ENCODE data around the gene PEX11A.

Gene PEX11A

DNA sequence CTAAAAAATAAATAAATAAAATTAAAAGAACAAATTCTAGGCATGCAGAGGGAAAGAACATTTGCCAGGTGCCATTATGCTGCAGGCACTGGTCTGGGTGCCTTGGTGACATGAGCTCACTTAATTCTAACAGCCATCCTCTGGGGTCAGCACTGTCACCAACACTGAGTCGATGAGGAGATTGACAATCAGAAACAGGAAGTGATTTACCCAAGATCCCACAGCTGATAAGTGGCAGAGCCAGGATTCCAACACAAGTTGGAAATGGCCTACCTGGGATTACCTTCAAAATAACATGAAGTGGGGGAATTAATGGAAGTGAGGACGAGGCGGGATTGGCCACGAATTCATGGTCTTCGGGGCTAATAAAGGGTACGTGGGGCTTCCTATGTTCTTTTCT, 14.9 kb downstream of the PEX11A start:
- no peak for DNase-seq (ENCODE audit: low spot score)

DNA sequence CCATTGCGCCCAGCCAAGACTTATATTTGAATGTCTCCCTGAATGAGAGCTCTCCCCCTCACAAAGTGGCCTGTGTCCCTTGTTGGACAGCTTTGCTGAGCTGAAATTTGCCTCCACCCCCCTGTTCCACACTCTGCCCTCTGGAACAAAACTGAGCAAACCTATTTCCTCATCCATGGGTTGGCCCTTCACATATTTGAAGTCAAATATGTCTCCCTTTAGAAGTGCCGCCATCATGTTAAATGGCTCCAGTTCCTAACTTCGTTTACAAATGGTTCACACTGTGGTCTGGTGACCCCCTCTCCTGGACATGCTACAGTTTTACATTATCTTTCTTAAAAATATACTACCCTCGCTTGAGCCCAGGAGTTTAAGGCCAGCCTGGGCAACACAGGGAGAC, 16.0 kb downstream of the PEX11A start:
- DNase-seq (ENCODE audit: low spot score) = no peak

GRCh38 chr15:89673165-89673512, 17.4 kb downstream of the PEX11A start:
- peak; percentile 83 for DNase-seq (ENCODE audit: low spot score)

DNA sequence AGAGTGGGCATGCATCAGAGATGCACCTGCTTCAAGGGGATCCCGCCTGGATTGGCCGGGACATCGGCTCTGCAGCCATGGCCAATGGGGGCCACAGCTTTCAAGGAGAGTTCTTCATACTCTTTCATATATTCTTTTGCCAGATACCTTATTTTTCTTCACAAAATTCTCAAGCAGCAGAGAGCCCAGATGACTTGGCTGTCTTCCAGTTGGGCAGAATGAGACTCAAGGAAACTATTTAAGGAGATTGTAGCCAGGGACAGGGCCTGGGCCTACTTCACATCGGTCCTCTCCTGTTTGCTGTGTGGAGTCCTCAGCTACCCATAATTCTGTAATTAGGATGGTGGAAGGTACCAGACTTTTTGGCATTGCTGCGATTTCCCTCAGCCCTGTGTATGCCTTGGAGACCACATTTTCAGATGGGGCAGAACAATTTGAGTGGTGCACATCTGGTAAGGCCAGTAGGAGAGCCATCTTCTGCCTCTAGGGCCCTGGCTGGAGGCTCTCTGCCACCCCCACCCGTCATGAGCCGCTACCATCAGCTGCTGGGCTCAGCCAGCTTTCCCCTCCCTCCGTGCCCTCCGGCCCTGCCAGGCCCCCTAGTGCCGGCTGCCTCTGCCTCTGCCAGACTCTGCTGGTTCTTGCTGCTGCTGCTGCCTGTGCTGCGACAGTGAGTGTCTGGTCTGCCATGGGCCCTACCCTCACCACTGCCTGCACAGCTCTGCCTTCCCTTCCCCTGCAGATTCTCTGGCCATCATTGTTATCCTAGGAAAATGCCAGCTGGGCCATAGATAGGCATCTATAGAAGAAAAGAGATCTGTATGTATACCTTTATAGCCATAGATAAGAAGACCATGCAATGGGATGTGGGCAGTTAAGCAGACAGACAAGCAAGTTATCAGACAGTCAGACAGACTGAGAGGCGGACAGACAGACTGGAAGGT, 18.1 kb downstream of the PEX11A start:
- DNase-seq (ENCODE audit: low spot score) = no peak

GRCh38 chr15:89671687-89672086, 18.9 kb downstream of the PEX11A start:
- no peak for DNase-seq (ENCODE audit: low spot score)

DNA sequence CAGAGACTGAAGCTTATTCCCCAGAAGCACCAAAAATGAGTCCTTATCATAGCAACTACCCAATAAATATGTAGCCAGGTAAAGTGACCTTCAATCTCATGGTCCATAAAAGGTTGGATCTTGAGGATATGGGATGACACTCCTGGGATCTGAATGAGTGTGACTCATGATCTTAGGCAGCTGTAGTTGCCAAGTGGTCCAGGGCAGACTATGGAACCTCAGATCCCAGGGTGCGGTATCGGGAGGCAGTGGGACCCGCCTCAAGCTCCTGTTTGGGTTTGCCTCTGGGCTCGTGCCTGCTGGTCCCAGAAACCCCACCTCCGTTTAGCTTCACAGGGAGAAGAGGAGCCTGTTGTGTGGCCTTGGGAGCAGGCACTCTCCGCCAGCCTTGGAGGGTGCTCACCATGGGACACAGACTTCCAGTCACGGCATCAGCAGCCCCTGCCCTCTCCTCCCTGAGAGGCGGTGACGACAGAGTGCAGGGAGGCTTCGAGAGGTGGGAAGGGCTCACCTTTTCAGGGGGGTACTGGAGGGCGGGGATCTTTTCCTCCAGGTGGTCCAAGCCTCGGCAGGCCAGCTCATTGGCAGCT, 19.5 kb downstream of the PEX11A start:
- no peak for DNase-seq (ENCODE audit: low spot score)

- DNase-seq (ENCODE audit: low spot score) = no peak
Measured at GRCh38 chr15:89669941-89670340, 20.6 kb downstream of the PEX11A start.

- no peak for DNase-seq (ENCODE audit: low spot score)
Measured at GRCh38 chr15:89669309-89669865, 21.2 kb downstream of the PEX11A start.

GRCh38 chr15:89668171-89668570, 22.4 kb downstream of the PEX11A start:
- DNase-seq (ENCODE audit: low spot score) = no peak

- DNase-seq (ENCODE audit: low spot score) = no peak
Measured at GRCh38 chr15:89667706-89667960, 22.9 kb downstream of the PEX11A start.

- DNase-seq (ENCODE audit: low spot score) = no peak
Measured at GRCh38 chr15:89666858-89667705, 23.5 kb downstream of the PEX11A start.

GRCh38 chr15:89666184-89666857, 24.2 kb downstream of the PEX11A start:
- DNase-seq (ENCODE audit: low spot score) = no peak

GRCh38 chr15:89665449-89666181, 24.9 kb downstream of the PEX11A start:
- DNase-seq (ENCODE audit: low spot score) = peak; percentile 79

- DNase-seq (ENCODE audit: low spot score) = no peak
Measured at GRCh38 chr15:89664441-89665350, 25.9 kb downstream of the PEX11A start.

DNA sequence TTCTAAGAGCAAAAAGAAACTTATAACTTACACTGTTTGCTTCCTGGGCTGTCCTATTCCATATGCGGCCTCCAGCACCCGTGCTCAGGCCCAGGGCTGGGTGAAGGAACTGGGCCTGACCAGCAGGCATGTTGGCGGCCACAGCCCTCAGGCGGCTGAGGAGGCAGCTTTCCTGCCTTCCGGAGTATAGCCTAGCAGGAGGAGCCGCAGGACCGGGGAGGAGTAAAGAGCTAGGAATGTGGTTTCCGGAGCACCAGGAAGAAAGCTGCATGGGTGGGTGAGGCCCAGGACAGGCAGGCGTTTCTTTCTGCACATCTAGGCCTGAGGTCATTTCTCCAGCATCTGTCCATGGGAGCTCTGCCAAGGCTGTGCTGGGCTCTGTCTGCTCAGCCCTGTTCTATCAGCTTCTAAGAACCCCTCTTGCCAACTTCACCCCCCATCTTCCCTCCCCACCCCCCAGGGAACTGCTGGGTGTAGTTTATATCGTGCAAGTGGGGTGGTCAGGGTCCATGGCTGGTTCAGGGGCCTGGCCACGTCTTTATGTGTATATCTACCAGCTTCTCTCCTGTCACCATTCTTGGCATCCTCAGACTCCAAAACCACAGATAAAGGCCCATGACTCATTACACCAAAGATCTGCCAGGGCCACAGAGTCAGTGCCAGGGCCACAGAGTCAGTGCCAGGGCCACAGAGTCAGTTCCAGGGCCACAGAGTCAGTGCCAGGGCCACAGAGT, 27.5 kb downstream of the PEX11A start:
- DNase-seq (ENCODE audit: low spot score) = no peak

DNA sequence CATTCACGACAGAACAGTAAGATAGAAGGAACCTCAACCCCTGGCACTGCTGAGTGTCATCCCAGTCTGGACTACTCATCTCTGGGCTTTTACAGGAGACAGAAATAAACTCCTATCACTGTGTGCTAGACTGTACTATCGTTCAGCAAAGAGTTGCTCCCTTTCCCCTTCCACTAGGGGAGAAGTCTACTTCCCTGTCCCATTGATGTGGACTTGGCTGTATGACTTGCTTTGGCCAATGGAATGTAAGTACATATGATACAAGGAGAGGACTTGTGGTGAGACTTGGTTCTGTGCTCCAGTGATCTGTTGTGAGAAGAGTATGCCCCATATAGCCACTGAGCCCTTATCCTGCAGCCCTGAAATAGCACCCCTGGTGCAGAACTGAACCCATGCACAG, 30.0 kb downstream of the PEX11A start:
- no peak for DNase-seq (ENCODE audit: low spot score)

GRCh38 chr15:89659295-89659694, 31.3 kb downstream of the PEX11A start:
- no peak for DNase-seq (ENCODE audit: low spot score)

GRCh38 chr15:89657686-89658200, 32.8 kb downstream of the PEX11A start:
- no peak for DNase-seq (ENCODE audit: low spot score)

DNA sequence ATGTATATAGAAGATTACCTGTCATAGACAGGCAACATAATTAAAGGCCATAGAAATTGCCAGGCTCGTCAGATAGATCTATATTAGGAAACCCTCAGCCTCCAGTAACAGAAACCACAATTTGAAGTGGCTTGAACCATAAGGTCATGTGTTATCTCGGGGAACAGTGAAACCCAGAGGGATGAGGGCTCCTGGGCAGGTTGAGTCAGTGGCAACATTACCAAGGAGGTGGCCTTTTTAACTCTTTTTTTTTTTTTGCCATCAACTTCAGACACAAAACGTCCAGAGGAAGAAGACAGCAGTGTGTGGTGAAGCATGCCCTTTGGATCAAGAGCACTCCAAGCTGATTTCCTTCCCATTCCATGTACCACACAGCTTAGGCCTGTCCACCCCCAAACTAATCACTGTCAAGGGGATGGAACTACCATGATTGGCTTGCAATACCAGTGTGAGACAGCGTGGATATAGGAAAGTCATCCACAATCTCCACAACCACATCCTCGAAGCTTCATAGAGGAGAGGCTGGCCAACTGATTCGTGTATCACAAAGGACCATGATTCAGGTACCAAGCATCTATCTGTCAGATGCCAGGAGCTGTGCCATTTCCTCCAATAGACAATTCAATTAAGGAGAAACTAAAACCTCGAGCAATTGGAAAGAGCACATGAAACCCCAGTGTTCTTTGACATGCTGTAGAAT, 34.3 kb downstream of the PEX11A start:
- DNase-seq (ENCODE audit: low spot score) = no peak

Measured in ecto neural progenitor cell (in vitro differentiated cells).